Breast epithelium (tissue), 3 donors: ENCODE results near the gene BARX2.

Experiments used
- CTCF ChIP-seq, 3 donors: fragments of 450-650 bp; IDR thresholded peaks; one replicate each; pipeline ENCODE4 v1.5.1; 2016 to 2017; ENCODE audit warnings: antibody characterized with exemption in 3 of 3, mild to moderate bottlenecking in 3 of 3, moderate library complexity in 3 of 3
- POLR2A ChIP-seq: fragments of 450-650 bp; IDR thresholded peaks from one replicate; pipeline ENCODE4 v1.6.1; 2016; ENCODE audit warnings: antibody characterized with exemption, mild to moderate bottlenecking, moderate library complexity
- POLR2AphosphoS5 ChIP-seq, 3 donors: sonication (generic); formaldehyde crosslinking; IDR thresholded peaks; one replicate each; pipeline ENCODE4 v1.6.1; 2017; ENCODE audit warnings: antibody characterized with exemption in 3 of 3

- TF ChIP-seq CTCF (IDR thresholded peaks at IDR 0.05), result no peak
- no peak for TF ChIP-seq POLR2A
- TF ChIP-seq POLR2AphosphoS5 (IDR thresholded peaks at IDR 0.05), result no peak
Measured at GRCh38 chr11:129451524-129451923, 75.9 kb downstream of the BARX2 start.
